OCI-LY7 (cell line): Measurements from ENCODE around the gene SLC16A3. TPM values are rescaled to one million over a fixed set of nuclear protein-coding genes. Genes with fewer than 3 reads are reported as not detected.
"Not testable (repeated sequence)": the region's sequence is repeated elsewhere in the genome, so short reads cannot be mapped to it uniquely, and the experiment has no call there.

Experiments
- BruUV-seq: library from RNA; stranded (reverse); fragments of 400-500 nt; replicated peaks from 2 replicates; lab custom pipeline; 2021; lab: Mats Ljungman, UMichigan
- CTCF ChIA-PET: fragments of 300-600 bp; sonication (Branson Sonifier 250); formaldehyde crosslinking; loops from one replicate; lab custom pipeline; 2022; ENCODE audit warnings: antibody characterized with exemption; ENCODE audit not compliant: unreplicated experiment; lab: Charles Lee
- POLR2A ChIA-PET: fragments of 300-600 bp; sonication (Branson Sonifier 250); formaldehyde crosslinking; loops from one replicate; lab custom pipeline; 2022; ENCODE audit warnings: antibody characterized with exemption; lab: Charles Lee
- DNase-seq: peaks from one replicate; pipeline ENCODE4 v3.0.0-alpha.2; 2015; ENCODE audit warnings: low spot score
- H2AFZ ChIP-seq: fragments of 200-600 bp; sonication (generic), shearing (Covaris generic); 2 replicates; pipeline ENCODE4 v1.6.1; 2014; ENCODE audit warnings: mild to moderate bottlenecking, antibody characterized with exemption, low read length, moderate library complexity
- H3K27ac ChIP-seq: fragments of 200-600 bp; sonication (generic); 2 replicates; pipeline ENCODE4 v1.5.1; 2014; ENCODE audit warnings: mixed run types, low read depth, mild to moderate bottlenecking, moderate library complexity, low read length, inconsistent platforms; ENCODE audit not compliant: poor library complexity, severe bottlenecking
- H3K36me3 ChIP-seq: fragments of 200-600 bp; sonication (generic); 2 replicates; pipeline ENCODE4 v1.6.1; 2014; ENCODE audit warnings: mild to moderate bottlenecking, antibody characterized with exemption, low read length, moderate library complexity, mixed read lengths; ENCODE audit not compliant: insufficient read depth
- H3K4me1 ChIP-seq: fragments of 200-600 bp; sonication (generic); 2 replicates; pipeline ENCODE4 v1.5.1; 2014; ENCODE audit warnings: mild to moderate bottlenecking, low read length; ENCODE audit not compliant: insufficient read depth, poor library complexity, severe bottlenecking
- H3K4me2 ChIP-seq: fragments of 200-600 bp; sonication (generic); 2 replicates; pipeline ENCODE4 v1.6.1; 2014; ENCODE audit warnings: mild to moderate bottlenecking, low read length
- H3K4me3 ChIP-seq: fragments of 200-600 bp; sonication (generic); 2 replicates; pipeline ENCODE4 v1.5.1; 2014; ENCODE audit warnings: mild to moderate bottlenecking, low read depth, low read length; ENCODE audit not compliant: poor library complexity, severe bottlenecking
- H3K79me2 ChIP-seq: fragments of 200-600 bp; sonication (generic); 2 replicates; pipeline ENCODE4 v1.6.1; 2016; ENCODE audit warnings: low read depth, mild to moderate bottlenecking, low read length, moderate library complexity, mixed read lengths; ENCODE audit not compliant: insufficient read depth
- H3K9me2 ChIP-seq: fragments of 200-600 bp; sonication (generic); 2 replicates; pipeline ENCODE4 v1.6.1; 2016; ENCODE audit warnings: mild to moderate bottlenecking, low read length, mixed read lengths; ENCODE audit not compliant: insufficient read depth
- H3K9me3 ChIP-seq: fragments of 200-600 bp; sonication (generic); 2 replicates; pipeline ENCODE4 v1.6.1; 2014; ENCODE audit warnings: mild to moderate bottlenecking, mixed run types, low read length, mixed read lengths
- H4K20me1 ChIP-seq: fragments of 200-600 bp; sonication (generic); 2 replicates; pipeline ENCODE4 v1.6.1; 2014; ENCODE audit warnings: mild to moderate bottlenecking, antibody characterized with exemption, low read length, moderate library complexity, mixed read lengths; ENCODE audit not compliant: insufficient read depth
- CTCF ChIP-seq: fragments of 200-600 bp; sonication (generic); conservative IDR thresholded peaks from 2 replicates; pipeline ENCODE4 v1.5.1; 2014; ENCODE audit warnings: mild to moderate bottlenecking, antibody characterized with exemption, low read length, moderate library complexity, mixed read lengths
- EZH2phosphoT487 ChIP-seq: fragments of 200-600 bp; sonication (generic); IDR thresholded peaks from 2 replicates; pipeline ENCODE4 v1.6.1; 2018; ENCODE audit warnings: low read depth, borderline replicate concordance, mild to moderate bottlenecking, mixed run types, antibody characterized with exemption, low read length, moderate library complexity, mixed read lengths
- intact Hi-C: fragments of 100-400 bp; cut with micrococcal nuclease; formaldehyde crosslinking; loops from one replicate; pipeline ENCODE4 v1.10.0; 2022; ENCODE audit not compliant: unreplicated experiment
- total RNA-seq, 2 experiments: library from RNA; depleted of rRNA in 1 of 2; stranded (reverse); fragments of >200 nt in 1 of 2; shearing (Covaris generic) in 1 of 2; gene quantifications; 2 replicates each; pipeline ENCODE4 v1.2.3, GENCODE V29; 2014 to 2022

SLC16A3 gene
- total RNA-seq, 2 experiments from 2014 or later: 21.6 to 55.0 TPM

DNA sequence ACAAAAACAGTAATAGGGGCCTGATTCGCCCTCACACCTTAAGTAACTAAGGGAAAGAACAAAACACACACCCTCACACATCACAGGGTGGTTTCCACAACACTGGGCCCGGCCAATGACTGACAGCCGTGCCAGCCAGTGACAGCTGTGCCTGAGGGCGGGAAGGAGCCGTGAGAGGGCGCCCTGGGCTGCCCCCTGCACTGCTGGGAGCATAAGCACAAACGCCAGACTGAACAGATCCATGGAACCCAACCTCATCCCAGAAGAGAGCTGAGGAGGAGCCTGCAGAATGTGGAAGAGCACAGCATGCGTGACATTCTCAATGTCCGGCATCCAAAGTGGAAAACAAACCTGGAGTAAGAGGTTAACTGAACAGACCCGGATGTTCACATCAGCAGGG is 28.6 kb downstream of the SLC16A3 start:
- TF ChIP-seq EZH2phosphoT487: no peak
- peak; percentile 65 for TF ChIP-seq CTCF
- H3K9me2 ChIP-seq: no peaks in the 10 kb centered on the region
- no peak overlapping the region for H3K27ac ChIP-seq
- no peaks in the 10 kb centered on the region for H3K4me1 ChIP-seq
- ChIA-PET CTCF (no interaction called here), POLR2A (interaction anchor here (0.6 kb wide), 1 partner anchor 986 kb away, joined by 5 read pairs; no protein-coding TSS in a partner anchor)
- H2AFZ ChIP-seq: no peak overlapping the region
- no peak overlapping the region for H3K4me2 ChIP-seq
- H3K79me2 ChIP-seq: peaks cover 10% of the 10 kb centered on the region; the same call in 1 of the 2 replicates
- peaks cover 11% of the 10 kb centered on the region for H3K9me3 ChIP-seq
- H3K36me3 ChIP-seq: peaks cover 90% of the 10 kb centered on the region
- no TSS peak for BruUV-seq
- no peak overlapping the region for H3K4me3 ChIP-seq
- intact Hi-C loops: no loop called here
- H4K20me1 ChIP-seq: no peaks in the 10 kb centered on the region
- peak; percentile 74 for DNase-seq

DNA sequence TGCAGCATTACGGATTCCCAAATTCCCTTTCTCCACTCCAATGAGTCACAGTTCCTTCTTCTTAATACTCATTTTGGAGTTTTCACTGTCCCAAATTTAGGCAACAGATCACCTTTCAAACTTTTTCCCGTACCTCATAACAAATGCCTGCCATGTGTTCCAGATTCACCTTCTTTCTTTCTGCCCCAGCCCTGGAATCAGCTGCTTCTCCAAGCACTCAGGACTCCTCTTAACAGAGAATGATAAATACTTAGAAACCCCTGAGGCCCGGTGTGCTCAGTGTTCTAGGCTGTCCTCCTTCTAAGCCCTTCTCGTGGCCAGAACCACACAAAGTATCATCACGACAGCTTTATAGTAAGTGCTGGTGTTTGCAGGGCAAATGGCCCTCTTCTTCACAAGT is 29.7 kb downstream of the SLC16A3 start:
- Histone ChIP-seq H3K79me2 (peaks cover 10% of the 10 kb centered on the region; the same call in 1 of the 2 replicates), H3K4me2 (no peak overlapping the region), H3K4me3 (no peak overlapping the region), H2AFZ (no peak overlapping the region), H3K27ac (no peak overlapping the region), H4K20me1 (no peaks in the 10 kb centered on the region), H3K9me3 (peaks cover 11% of the 10 kb centered on the region), H3K4me1 (no peaks in the 10 kb centered on the region), H3K9me2 (no peaks in the 10 kb centered on the region), H3K36me3 (peaks cover 90% of the 10 kb centered on the region)
- BruUV-seq: no TSS peak
- ChIA-PET POLR2A (no interaction called here), CTCF (no interaction called here)
- TF ChIP-seq CTCF (no peak), EZH2phosphoT487 (no peak)
- intact Hi-C loops: no loop called here
- no peak for DNase-seq

DNA sequence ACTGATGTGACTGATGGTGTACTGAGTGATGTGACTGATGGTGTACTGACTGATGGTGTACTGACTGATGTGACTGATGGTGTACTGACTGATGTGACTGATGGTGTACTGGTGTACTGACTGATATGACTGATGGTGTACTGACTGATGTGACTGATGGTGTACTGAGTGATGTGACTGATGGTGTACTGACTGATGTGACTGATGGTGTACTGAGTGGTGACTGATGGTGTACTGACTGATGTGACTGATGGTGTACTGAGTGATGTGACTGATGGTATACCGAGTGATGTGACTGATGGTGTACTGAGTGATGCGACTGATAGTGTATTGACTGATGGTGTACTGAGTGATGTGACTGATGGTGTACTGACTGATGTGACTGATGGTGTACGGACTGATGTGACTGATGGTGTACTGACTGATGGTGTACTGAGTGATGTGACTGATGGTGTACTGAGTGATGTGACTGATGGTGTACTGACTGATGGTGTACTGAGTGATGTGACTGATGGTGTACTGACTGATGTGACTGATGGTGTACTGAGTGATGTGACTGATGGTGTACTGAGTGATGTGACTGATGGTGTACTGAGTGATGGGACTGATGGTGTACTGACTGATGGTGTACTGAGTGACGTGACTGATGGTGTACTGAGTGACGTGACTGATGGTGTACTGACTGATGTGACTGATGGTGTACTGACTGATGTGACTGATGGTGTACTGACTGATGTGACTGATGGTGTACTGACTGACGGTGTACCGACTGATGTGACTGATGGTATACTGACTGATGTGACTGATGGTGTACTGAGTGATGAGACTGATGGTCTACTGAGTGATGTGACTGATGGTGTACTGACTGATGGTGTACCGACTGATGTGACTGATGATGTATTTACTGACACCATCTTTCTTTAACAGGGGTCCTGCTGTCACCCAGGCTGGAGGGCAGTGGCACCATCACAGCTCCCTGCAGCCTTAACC is 31.4 kb downstream of the SLC16A3 start:
- H3K9me2 ChIP-seq, H3K4me2 ChIP-seq, H4K20me1 ChIP-seq, CTCF ChIA-PET, H3K4me3 ChIP-seq, intact Hi-C loops, H3K27ac ChIP-seq, DNase-seq, H3K79me2 ChIP-seq, BruUV-seq, H3K4me1 ChIP-seq, H2AFZ ChIP-seq: not testable (repeated sequence)
- Histone ChIP-seq H3K9me3 (peaks cover 11% of the 10 kb centered on the region), H3K36me3 (peaks cover 98% of the 10 kb centered on the region)
- POLR2A ChIA-PET: interaction anchor here (0.7 kb wide), 1 partner anchor 64 kb away, joined by 3 read pairs; no protein-coding TSS in a partner anchor
